Measurements from ENCODE around the gene GH2.

GH2 gene

GRCh38 chr17:63840591-63841349 is 41.0 kb downstream of the GH2 start:
- DNase-seq: no peak

- DNase-seq: peak in 2 of 3 experiments; percentile 16 to 28
Measured at GRCh38 chr17:63838631-63839171, 43.0 kb downstream of the GH2 start.

DNA sequence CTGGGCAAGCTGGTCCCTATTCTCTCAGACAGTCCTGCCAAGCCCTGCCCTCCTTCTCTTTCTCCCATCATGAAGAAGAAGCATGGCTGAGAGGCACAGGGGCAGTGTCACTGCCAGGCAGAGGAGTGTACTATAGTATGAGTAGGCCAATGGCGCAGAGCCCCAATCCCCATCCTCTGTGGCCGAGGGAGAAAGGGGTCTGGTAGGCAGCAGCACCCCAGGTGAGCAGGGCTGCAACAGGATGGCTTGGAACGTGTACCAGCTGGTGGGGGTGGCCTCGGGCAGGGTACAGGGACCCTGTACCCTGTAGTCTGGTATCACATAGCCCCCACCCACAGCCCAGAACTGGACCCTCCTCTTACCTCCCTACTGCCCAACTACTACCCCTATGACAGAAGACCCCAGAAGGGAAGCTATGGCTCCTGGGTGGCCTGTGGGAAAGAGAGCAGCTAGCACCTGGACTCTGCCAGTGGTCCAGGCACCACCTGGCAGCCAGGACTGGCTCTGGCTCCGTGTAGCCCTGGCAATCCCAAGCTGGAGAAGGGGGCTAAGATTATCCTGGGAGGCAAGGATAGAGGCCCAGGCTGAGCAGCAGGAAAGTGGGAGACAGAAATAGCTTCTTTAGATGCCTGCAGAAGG is 43.7 kb downstream of the GH2 start:
- no peak for DNase-seq

- no peak for DNase-seq
Measured at GRCh38 chr17:63837480-63837879, 44.3 kb downstream of the GH2 start.

DNA sequence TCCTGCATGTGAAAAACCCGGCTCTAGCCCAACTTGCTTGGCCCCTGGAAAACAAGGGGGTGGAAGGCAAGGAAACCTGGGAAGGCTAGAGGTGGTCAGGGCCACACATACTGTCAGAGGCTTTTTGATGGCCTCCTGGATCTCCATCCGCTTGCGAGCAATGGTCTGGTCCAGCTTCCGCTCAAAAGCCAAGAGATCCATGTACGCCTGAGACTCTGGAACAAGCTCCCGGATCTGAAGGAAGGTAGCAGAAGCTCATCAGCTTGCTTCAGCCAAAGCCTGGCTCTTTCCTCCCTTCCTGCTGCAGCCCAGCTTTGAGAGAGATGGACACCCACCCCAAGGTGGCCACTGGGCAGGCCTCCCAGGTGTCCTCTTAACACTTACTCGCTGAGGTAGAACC is 44.9 kb downstream of the GH2 start:
- DNase-seq: no peak

- DNase-seq: no peak
Measured at GRCh38 chr17:63835167-63835720, 46.5 kb downstream of the GH2 start.

GRCh38 chr17:63834431-63835166 is 47.1 kb downstream of the GH2 start:
- DNase-seq: peak in 2 of 3 experiments; percentile 27 to 49

- no peak for DNase-seq
Measured at GRCh38 chr17:63833741-63834373, 47.9 kb downstream of the GH2 start.

GRCh38 chr17:63833026-63833740 is 48.6 kb downstream of the GH2 start:
- no peak for DNase-seq

DNA sequence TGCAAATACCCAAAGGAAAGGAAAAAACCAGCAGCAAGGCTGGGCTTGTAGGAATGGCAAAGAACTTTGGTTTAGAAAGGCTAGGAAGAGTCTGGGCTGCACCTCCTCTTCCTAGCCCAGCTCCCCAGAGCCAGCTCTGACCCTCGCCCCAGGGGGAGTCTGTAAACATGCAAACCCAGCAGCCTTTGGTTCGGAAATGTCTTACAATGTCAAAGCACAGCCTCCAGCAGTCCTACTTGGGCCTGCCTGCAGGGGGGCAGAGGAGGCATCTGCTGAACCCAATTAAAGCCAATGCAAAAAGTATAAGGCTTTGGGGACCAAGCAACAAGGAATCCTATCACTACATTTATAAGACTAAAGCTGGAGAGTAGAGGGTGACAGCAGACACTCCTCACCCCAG is 49.3 kb downstream of the GH2 start:
- no peak for DNase-seq

DNA sequence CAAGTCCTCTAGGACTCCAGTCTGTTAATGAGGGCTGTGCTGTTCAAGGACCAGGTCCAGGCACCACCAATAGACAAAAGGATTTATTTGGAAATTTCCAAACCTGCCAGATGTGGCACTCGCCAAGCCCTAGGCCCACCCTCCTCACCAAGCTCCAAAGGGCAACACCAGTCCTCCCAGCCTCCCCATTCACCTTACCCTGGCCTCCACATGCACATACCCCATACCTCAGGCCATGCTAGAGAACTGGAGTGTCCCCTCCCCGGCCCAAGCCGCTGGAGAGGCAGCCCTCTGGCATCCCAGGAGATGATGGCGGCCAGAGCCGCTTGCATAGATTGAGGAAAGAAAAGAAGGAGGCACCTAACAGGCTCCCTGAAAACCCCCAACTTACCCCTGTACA is 49.7 kb downstream of the GH2 start:
- DNase-seq: no peak

- DNase-seq: no peak
Measured at GRCh38 chr17:63831505-63831904, 50.2 kb downstream of the GH2 start.

DNA sequence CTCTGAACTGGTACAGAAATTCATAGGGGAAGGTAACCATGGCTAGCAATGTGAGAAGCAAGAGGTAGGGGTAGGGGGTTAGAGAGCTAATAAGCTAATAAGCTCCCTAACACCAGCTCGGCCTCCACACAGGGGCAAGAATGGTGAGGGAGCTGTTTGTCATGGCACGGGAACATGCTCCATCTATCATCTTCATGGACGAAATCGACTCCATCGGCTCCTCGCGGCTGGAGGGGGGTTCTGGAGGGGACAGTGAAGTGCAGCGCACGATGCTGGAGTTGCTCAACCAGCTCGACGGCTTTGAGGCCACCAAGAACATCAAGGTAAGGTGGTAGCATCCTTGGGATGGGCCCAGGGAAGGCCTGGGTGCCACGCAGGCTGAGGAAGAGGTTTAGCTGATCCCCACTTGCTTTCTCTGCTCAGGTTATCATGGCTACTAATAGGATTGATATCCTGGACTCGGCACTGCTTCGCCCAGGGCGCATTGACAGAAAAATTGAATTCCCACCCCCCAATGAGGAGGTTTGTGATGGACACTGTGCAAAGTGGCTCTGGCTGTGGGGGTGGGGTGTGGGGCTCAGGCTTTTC is 50.7 kb downstream of the GH2 start:
- DNase-seq: no peak

- DNase-seq: no peak
Measured at GRCh38 chr17:63830278-63830677, 51.5 kb downstream of the GH2 start.
